ENCODE results near the gene MCCC1.

Gene MCCC1

DNA sequence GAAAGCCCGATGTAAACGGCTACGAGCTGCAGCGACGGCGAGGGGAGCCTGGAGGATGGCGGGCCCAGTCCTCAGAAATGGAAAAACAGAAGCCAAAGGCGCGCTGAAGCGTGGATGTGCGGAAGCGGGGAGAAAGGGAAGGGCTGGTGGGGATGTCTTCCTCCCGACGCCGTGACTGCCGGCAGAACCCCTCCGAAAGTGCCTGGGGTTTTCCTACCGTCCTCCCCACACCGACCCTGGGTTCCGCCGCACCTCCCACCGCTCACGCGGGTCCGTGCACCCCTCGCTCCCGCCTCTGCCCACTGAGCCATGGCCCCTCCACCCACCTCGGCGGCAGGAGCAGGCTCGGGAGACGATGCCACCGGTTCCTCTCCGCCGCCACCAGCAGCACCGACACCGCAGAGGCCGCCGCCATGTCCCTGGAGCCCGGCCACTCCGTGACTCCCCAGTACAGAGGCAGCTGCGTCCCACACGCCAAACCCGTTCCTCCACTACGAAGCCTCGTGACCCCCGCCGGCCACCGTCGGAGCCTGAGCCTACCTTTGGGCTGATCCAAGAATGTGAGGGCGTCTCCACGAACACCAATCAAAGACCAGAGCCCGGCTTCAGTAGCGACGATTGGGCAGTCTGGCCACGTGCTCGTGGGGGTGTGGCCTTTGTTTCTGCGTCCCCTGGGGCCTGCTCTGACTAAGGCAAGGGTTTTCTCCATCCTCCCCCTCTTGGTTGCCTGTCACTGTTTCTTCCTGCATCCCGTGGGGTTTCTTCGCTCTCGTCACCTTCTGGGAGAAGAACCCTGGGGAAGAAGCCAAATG lies at the start of gene MCCC1:
Gene MCCC1, minus strand, starts transcription at position 471 of the 812 bp plus-strand sequence. Its CDS starts 56 bp downstream, at position 415.
- no peaks in the 10 kb centered on the region for H4K20me1 ChIP-seq (ENCODE audit: low read depth, low read length)
- H3K9ac ChIP-seq (ENCODE audit: low read length): peak within 1 kb of the TSS; percentile 73
- peak within 1 kb of the TSS; percentile 69 for H3K4me2 ChIP-seq (ENCODE audit: low read depth, low read length, poor library complexity, severe bottlenecking)
- no peaks in the 10 kb centered on the region for H3K9me3 ChIP-seq (ENCODE audit: insufficient read depth, low read length)
- peak within 1 kb of the TSS; percentile 69 for H3K4me3 ChIP-seq (ENCODE audit: insufficient read depth, low read length, poor library complexity, severe bottlenecking)
- H3K27me3 ChIP-seq (ENCODE audit: low read length): no peaks in the 10 kb centered on the region
- H3F3A ChIP-seq (ENCODE audit: insufficient read depth): no peaks in the 10 kb centered on the region
- H3K9me2 ChIP-seq (replicated peaks; ENCODE audit: insufficient read depth, low read length): no peaks in the 10 kb centered on the region
- H3K79me2 ChIP-seq (ENCODE audit: insufficient read depth, low read length): peaks cover 29% of the 10 kb centered on the region
- peak within 1 kb of the TSS; percentile 69 for H2AFZ ChIP-seq (ENCODE audit: low read depth, low read length, severe bottlenecking)
- H3K27ac ChIP-seq (ENCODE audit: low read depth, low read length): peak within 1 kb of the TSS; percentile 72
- no peaks in the 10 kb centered on the region for H3K36me3 ChIP-seq (ENCODE audit: low read length)
- TF ChIP-seq, protein P1, sequence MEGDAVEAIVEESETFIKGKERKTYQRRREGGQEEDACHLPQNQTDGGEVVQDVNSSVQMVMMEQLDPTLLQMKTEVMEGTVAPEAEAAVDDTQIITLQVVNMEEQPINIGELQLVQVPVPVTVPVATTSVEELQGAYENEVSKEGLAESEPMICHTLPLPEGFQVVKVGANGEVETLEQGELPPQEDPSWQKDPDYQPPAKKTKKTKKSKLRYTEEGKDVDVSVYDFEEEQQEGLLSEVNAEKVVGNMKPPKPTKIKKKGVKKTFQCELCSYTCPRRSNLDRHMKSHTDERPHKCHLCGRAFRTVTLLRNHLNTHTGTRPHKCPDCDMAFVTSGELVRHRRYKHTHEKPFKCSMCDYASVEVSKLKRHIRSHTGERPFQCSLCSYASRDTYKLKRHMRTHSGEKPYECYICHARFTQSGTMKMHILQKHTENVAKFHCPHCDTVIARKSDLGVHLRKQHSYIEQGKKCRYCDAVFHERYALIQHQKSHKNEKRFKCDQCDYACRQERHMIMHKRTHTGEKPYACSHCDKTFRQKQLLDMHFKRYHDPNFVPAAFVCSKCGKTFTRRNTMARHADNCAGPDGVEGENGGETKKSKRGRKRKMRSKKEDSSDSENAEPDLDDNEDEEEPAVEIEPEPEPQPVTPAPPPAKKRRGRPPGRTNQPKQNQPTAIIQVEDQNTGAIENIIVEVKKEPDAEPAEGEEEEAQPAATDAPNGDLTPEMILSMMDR (IDR thresholded peaks at IDR 0.05; ENCODE audit: insufficient read depth, low read length, poor library complexity, severe bottlenecking): no peak
- no peak for TF ChIP-seq EZH2phosphoT487 (conservative IDR thresholded peaks at IDR 0.05; ENCODE audit: low read length)

- Histone ChIP-seq H2AFZ (ENCODE audit: low read depth, low read length, severe bottlenecking) (no peak overlapping the region), H3K4me2 (ENCODE audit: low read depth, low read length, poor library complexity, severe bottlenecking) (no peak overlapping the region), H3K4me3 (ENCODE audit: insufficient read depth, low read length, poor library complexity, severe bottlenecking) (no peak overlapping the region), H3K27ac (ENCODE audit: low read depth, low read length) (no peak overlapping the region), H3F3A (ENCODE audit: insufficient read depth) (no peaks in the 10 kb centered on the region), H3K27me3 (ENCODE audit: low read length) (no peaks in the 10 kb centered on the region), H3K36me3 (ENCODE audit: low read length) (no peaks in the 10 kb centered on the region), H3K9me3 (ENCODE audit: insufficient read depth, low read length) (no peaks in the 10 kb centered on the region), H4K20me1 (ENCODE audit: low read depth, low read length) (no peaks in the 10 kb centered on the region), H3K9ac (ENCODE audit: low read length) (no peak overlapping the region), H3K79me2 (ENCODE audit: insufficient read depth, low read length) (no peaks in the 10 kb centered on the region), H3K9me2 (replicated peaks; ENCODE audit: insufficient read depth, low read length) (no peaks in the 10 kb centered on the region)
- TF ChIP-seq, protein P1 (IDR thresholded peaks at IDR 0.05; ENCODE audit: insufficient read depth, low read length, poor library complexity, severe bottlenecking): no peak
- no peak for TF ChIP-seq EZH2phosphoT487 (conservative IDR thresholded peaks at IDR 0.05; ENCODE audit: low read length)
Measured at GRCh38 chr3:183148056-183148455, 48.8 kb upstream of the MCCC1 start.

- H3K9ac ChIP-seq (ENCODE audit: low read length): no peak overlapping the region
- H3K9me2 ChIP-seq (replicated peaks; ENCODE audit: insufficient read depth, low read length): no peaks in the 10 kb centered on the region
- no peaks in the 10 kb centered on the region for H3K9me3 ChIP-seq (ENCODE audit: insufficient read depth, low read length)
- H3K27me3 ChIP-seq (ENCODE audit: low read length): no peaks in the 10 kb centered on the region
- no peaks in the 10 kb centered on the region for H3K36me3 ChIP-seq (ENCODE audit: low read length)
- TF ChIP-seq EZH2phosphoT487 (conservative IDR thresholded peaks at IDR 0.05; ENCODE audit: low read length): no peak
- TF ChIP-seq, protein P1 (IDR thresholded peaks at IDR 0.05; ENCODE audit: insufficient read depth, low read length, poor library complexity, severe bottlenecking): no peak
- H2AFZ ChIP-seq (ENCODE audit: low read depth, low read length, severe bottlenecking): no peak overlapping the region
- no peaks in the 10 kb centered on the region for H3K79me2 ChIP-seq (ENCODE audit: insufficient read depth, low read length)
- no peak overlapping the region for H3K4me2 ChIP-seq (ENCODE audit: low read depth, low read length, poor library complexity, severe bottlenecking)
- H3K27ac ChIP-seq (ENCODE audit: low read depth, low read length): no peak overlapping the region
- H4K20me1 ChIP-seq (ENCODE audit: low read depth, low read length): no peaks in the 10 kb centered on the region
- H3K4me3 ChIP-seq (ENCODE audit: insufficient read depth, low read length, poor library complexity, severe bottlenecking): no peak overlapping the region
- no peaks in the 10 kb centered on the region for H3F3A ChIP-seq (ENCODE audit: insufficient read depth)
Measured at GRCh38 chr3:183144363-183144762, 45.1 kb upstream of the MCCC1 start.
